SK-N-SH treated with all-trans-retinoic acid at 6 μM for 48 hours (cell line): ENCODE measurements around the gene TIMMDC1.

Experiments used
- ARNTL ChIP-seq: fragments of 450-650 bp; formaldehyde crosslinking; IDR thresholded peaks from 2 replicates; pipeline ENCODE4 v1.5.0; 2020; ENCODE audit warnings: low read depth, mild to moderate bottlenecking, moderate library complexity, borderline replicate concordance
- ESRRG ChIP-seq: fragments of 250-450 bp; sonication (Bioruptor Pico); IDR thresholded peaks from 2 replicates; pipeline ENCODE4 v1.6.1; 2021; ENCODE audit warnings: mild to moderate bottlenecking
- GLIS3 ChIP-seq: fragments of 250-450 bp; sonication (Bioruptor Pico); IDR thresholded peaks from 2 replicates; pipeline ENCODE4 v1.5.0; 2020; ENCODE audit warnings: mild to moderate bottlenecking, moderate library complexity
- ISL1 ChIP-seq: fragments of 250-450 bp; sonication (Bioruptor Pico); IDR thresholded peaks from 2 replicates; pipeline ENCODE4 v2.1.2; 2022; ENCODE audit warnings: mild to moderate bottlenecking, moderate library complexity
- OSR1 ChIP-seq: fragments of 250-450 bp; sonication (Bioruptor Pico); IDR thresholded peaks from 2 replicates; pipeline ENCODE4 v1.8.0; 2022; ENCODE audit warnings: moderate library complexity, mild to moderate bottlenecking, inconsistent platforms
- ZFP3 ChIP-seq: fragments of 250-450 bp; sonication (Bioruptor Pico); IDR thresholded peaks from 2 replicates; pipeline ENCODE4 v1.5.0; 2020; ENCODE audit warnings: mild to moderate bottlenecking, moderate library complexity
- ZFP30 ChIP-seq: fragments of 450-650 bp; formaldehyde crosslinking; IDR thresholded peaks from 2 replicates; pipeline ENCODE4 v1.5.0; 2022; ENCODE audit warnings: mild to moderate bottlenecking, moderate library complexity
- ZNF565 ChIP-seq: fragments of 450-650 bp; formaldehyde crosslinking; conservative IDR thresholded peaks from 2 replicates; pipeline ENCODE4 v1.5.0; 2020; ENCODE audit warnings: low read depth, mild to moderate bottlenecking, moderate library complexity
- ZNF8 ChIP-seq: fragments of 450-650 bp; formaldehyde crosslinking; IDR thresholded peaks from 2 replicates; pipeline ENCODE4 v1.5.0; 2020; ENCODE audit warnings: mild to moderate bottlenecking, moderate library complexity
- TF ChIP-seq, protein P1 (sequence below): fragments of 250-450 bp; sonication (Bioruptor Pico); IDR thresholded peaks from 2 replicates; pipeline ENCODE4 v1.8.0; 2020; ENCODE audit warnings: mild to moderate bottlenecking, moderate library complexity, borderline replicate concordance

- no peak for TF ChIP-seq ARNTL (CRISPR knock-in tag)
- no peak for TF ChIP-seq ZFP30 (CRISPR knock-in tag)
- TF ChIP-seq ZNF565 = no peak
- no peak for TF ChIP-seq ZFP3
- no peak for TF ChIP-seq OSR1 (CRISPR knock-in tag)
- TF ChIP-seq GLIS3 = no peak
- no peak for TF ChIP-seq ISL1
- TF ChIP-seq, protein P1, sequence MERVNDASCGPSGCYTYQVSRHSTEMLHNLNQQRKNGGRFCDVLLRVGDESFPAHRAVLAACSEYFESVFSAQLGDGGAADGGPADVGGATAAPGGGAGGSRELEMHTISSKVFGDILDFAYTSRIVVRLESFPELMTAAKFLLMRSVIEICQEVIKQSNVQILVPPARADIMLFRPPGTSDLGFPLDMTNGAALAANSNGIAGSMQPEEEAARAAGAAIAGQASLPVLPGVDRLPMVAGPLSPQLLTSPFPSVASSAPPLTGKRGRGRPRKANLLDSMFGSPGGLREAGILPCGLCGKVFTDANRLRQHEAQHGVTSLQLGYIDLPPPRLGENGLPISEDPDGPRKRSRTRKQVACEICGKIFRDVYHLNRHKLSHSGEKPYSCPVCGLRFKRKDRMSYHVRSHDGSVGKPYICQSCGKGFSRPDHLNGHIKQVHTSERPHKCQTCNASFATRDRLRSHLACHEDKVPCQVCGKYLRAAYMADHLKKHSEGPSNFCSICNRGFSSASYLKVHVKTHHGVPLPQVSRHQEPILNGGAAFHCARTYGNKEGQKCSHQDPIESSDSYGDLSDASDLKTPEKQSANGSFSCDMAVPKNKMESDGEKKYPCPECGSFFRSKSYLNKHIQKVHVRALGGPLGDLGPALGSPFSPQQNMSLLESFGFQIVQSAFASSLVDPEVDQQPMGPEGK (CRISPR knock-in tag) = no peak
- TF ChIP-seq ZNF8 (CRISPR knock-in tag) = no peak
- no peak for TF ChIP-seq ESRRG (CRISPR knock-in tag)
Observed at GRCh38 chr3:119508172-119508845, 10.0 kb downstream of the TIMMDC1 start.
